GM21390 (cell line): Measurements from ENCODE around the gene NAPA.

Experiments used
- ATAC-seq: cut with Tn5 transposase; IDR thresholded peaks from one replicate; pipeline ENCODE4 v1.9.1; 2021; ENCODE audit not compliant: unreplicated experiment

NAPA gene

GRCh38 chr19:47514869-47515588, at the start of gene NAPA:
NAPA (minus strand) TSS chr19:47515063; CDS start chr19:47514940, 123 bp downstream.
- ATAC-seq: peak; percentile 72

- ATAC-seq: no peak
Measured at GRCh38 chr19:47564081-47564480, 49.2 kb upstream of the NAPA start.

- no peak for ATAC-seq
Measured at GRCh38 chr19:47561440-47562057, 46.7 kb upstream of the NAPA start.

GRCh38 chr19:47560999-47561398, 46.1 kb upstream of the NAPA start:
- no peak for ATAC-seq

GRCh38 chr19:47550129-47550528, 35.3 kb upstream of the NAPA start:
- no peak for ATAC-seq

GRCh38 chr19:47549261-47549862, 34.5 kb upstream of the NAPA start:
- no peak for ATAC-seq

- no peak for ATAC-seq
Measured at GRCh38 chr19:47547199-47547598, 32.3 kb upstream of the NAPA start.

- ATAC-seq: no peak
Measured at GRCh38 chr19:47545061-47545948, 30.4 kb upstream of the NAPA start.

GRCh38 chr19:47544476-47544875, 29.6 kb upstream of the NAPA start:
- ATAC-seq: no peak

- no peak for ATAC-seq
Measured at GRCh38 chr19:47544075-47544474, 29.2 kb upstream of the NAPA start.

GRCh38 chr19:47542030-47542475, 27.2 kb upstream of the NAPA start:
- no peak for ATAC-seq

GRCh38 chr19:47541518-47541917, 26.7 kb upstream of the NAPA start:
- ATAC-seq: no peak

- ATAC-seq: no peak
Measured at GRCh38 chr19:47540748-47541147, 25.9 kb upstream of the NAPA start.

- no peak for ATAC-seq
Measured at GRCh38 chr19:47539747-47540311, 25.0 kb upstream of the NAPA start.

GRCh38 chr19:47538812-47539211, 23.9 kb upstream of the NAPA start:
- ATAC-seq: no peak

GRCh38 chr19:47537493-47537892, 22.6 kb upstream of the NAPA start:
- no peak for ATAC-seq

GRCh38 chr19:47534628-47535027, 19.8 kb upstream of the NAPA start:
- no peak for ATAC-seq

GRCh38 chr19:47531640-47532387, 17.0 kb upstream of the NAPA start:
- no peak for ATAC-seq

GRCh38 chr19:47529018-47529742, 14.3 kb upstream of the NAPA start:
- no peak for ATAC-seq

- no peak for ATAC-seq
Measured at GRCh38 chr19:47526798-47527197, 11.9 kb upstream of the NAPA start.
